Prostate gland (tissue), 2 donors: Measurements from ENCODE around the gene ALDH1A2.

Source experiments
- POLR2A ChIP-seq: fragments of 450-650 bp; IDR thresholded peaks from one replicate; pipeline ENCODE4 v1.6.1; 2016; ENCODE audit warnings: antibody characterized with exemption, mild to moderate bottlenecking
- POLR2AphosphoS5 ChIP-seq: sonication (generic); formaldehyde crosslinking; IDR thresholded peaks from one replicate; pipeline ENCODE4 v1.6.1; 2017; ENCODE audit warnings: antibody characterized with exemption
- TF ChIP-seq, protein P1 (sequence below), 4 experiments: fragments of 200-600 bp in 2 of 4; fragments of 450-650 bp in 2 of 4; sonication (generic) in 2 of 4; IDR thresholded peaks; 1 replicate in 3 of 4; 2 replicates in 1 of 4; pipeline ENCODE4 v1.5.1; 2016 to 2019; ENCODE audit warnings: antibody characterized with exemption in 4 of 4, mild to moderate bottlenecking in 2 of 4, moderate library complexity in 2 of 4

DNA sequence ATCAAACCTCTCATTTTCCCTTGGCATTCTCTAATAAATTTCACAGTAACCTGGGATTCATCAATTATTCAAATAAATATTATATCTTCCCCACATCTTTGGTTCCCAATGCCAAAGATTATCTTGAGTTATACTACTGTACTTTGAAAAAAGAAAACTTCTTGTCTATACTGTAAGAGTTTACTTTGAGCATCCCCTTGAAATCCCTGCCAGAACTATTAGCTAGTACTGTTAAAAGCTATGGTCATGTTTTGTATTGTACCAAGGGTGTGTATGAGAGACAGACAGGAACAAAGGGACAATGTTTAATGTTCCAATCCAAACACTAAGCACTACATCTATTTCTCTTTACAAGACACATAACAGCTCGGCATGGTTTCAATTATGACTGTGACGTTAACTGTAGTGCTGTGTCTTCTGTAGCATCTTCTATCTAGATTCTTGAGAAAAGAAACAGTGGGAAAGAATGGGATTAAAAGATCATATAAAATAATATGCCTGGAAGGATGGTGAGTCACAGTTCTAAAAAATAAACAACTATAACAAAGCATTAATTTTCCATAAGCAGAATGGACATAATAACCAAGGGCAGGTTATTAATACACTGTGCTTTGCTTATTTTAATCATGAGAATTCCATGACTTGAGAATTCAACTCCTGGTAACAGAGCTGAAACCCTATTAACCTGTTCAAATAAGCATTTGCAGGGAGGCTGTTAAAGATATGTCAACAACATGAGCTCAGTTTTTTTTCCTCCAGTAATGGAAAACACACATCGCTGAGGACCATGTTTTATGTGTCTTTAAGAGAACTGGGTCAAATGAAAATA lies 71.1 kb downstream of the ALDH1A2 start:
- TF ChIP-seq, protein P1, sequence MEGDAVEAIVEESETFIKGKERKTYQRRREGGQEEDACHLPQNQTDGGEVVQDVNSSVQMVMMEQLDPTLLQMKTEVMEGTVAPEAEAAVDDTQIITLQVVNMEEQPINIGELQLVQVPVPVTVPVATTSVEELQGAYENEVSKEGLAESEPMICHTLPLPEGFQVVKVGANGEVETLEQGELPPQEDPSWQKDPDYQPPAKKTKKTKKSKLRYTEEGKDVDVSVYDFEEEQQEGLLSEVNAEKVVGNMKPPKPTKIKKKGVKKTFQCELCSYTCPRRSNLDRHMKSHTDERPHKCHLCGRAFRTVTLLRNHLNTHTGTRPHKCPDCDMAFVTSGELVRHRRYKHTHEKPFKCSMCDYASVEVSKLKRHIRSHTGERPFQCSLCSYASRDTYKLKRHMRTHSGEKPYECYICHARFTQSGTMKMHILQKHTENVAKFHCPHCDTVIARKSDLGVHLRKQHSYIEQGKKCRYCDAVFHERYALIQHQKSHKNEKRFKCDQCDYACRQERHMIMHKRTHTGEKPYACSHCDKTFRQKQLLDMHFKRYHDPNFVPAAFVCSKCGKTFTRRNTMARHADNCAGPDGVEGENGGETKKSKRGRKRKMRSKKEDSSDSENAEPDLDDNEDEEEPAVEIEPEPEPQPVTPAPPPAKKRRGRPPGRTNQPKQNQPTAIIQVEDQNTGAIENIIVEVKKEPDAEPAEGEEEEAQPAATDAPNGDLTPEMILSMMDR (IDR thresholded peaks at IDR 0.05): no peak
- TF ChIP-seq POLR2A (no peak), POLR2AphosphoS5 (peak; percentile 70)
